ENCODE measurements around the gene PPIL3.

Gene PPIL3

DNA sequence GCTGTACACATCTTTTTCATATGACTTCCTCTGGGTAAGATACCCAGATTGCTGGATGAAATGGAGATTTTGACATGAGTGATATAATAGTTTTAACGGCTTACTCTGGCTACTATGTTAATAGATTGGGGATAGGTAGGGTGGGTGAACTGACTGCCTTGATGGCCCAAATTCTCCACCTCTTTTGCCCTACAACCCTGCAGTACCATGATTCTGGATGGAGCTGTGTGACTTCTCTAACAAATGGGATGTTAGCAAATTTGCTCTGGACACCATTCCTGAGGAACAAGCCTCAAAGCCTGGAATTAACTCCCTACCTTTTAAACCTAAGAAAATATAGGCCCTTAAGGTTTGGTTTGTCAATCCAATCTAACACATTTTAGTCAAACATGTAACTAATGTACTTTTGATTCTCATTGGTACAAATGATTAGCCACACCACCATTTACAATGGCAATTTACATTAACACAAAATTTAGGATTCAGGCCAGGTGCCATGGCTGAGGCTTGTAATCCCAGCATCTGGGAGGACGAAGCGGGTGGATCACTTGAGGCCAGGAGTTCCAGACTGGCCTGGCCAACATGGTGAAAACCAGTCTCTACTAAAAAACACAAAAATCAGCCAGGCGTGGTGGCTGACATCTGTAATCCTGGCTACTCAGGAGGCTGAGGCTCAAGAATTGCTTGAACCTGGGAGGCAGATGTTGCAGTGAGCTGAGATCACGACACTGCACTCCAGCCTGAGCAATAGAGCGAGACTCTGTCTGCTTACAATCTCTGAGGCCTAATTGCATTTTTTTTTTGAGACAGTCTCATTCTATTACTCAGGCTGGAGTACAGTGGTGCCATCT, 37.3 kb downstream of the PPIL3 start:
- Mint-ChIP-seq H3K4me3 (no peak overlapping the region), H3K4me1 (no peaks in the 10 kb centered on the region), H3K9me3 (no peaks in the 10 kb centered on the region), H3K27ac (no peak overlapping the region), H3K27me3 (ENCODE audit: low read depth) (no peaks in the 10 kb centered on the region), H3K36me3 (ENCODE audit: low read depth) (peaks cover 58% of the 10 kb centered on the region)
- TF ChIP-seq, protein P1, sequence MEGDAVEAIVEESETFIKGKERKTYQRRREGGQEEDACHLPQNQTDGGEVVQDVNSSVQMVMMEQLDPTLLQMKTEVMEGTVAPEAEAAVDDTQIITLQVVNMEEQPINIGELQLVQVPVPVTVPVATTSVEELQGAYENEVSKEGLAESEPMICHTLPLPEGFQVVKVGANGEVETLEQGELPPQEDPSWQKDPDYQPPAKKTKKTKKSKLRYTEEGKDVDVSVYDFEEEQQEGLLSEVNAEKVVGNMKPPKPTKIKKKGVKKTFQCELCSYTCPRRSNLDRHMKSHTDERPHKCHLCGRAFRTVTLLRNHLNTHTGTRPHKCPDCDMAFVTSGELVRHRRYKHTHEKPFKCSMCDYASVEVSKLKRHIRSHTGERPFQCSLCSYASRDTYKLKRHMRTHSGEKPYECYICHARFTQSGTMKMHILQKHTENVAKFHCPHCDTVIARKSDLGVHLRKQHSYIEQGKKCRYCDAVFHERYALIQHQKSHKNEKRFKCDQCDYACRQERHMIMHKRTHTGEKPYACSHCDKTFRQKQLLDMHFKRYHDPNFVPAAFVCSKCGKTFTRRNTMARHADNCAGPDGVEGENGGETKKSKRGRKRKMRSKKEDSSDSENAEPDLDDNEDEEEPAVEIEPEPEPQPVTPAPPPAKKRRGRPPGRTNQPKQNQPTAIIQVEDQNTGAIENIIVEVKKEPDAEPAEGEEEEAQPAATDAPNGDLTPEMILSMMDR (IDR thresholded peaks at IDR 0.05; ENCODE audit: unreplicated experiment in 3 of 3) = no peak

DNA sequence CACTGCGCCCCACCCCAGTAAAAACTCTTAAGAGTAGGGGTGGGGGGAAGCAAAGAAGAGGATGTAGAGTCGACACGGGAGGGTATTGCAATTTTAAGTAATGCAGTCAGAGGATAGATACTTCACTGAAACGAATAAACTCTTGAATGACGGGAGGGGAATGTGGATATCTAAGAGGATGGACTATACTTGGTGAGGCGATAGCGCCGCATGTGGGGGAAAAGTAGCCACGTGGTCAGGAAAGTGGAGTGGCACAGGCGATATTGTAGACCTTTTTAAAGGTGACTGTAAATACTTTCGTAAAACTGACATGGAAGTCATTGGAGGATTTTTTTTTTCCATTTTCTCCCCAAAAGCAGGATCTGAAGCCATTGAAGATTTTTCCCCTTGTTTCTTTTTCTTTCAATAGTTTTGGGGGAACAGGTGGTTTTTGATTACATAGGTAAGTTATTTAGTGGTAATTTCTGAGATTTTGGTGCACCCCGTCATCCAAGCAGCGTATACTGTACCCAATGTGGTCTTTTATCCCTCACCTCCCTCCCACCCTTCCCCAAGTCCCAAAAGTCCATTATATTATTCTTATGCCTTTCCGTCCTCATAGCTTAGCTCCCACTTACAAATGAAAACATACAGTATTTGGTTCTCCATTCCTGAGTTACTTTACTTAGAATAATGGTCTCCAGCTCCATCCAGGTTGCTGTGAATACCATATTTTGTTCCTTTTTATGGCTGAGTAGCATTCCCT, 38.2 kb downstream of the PPIL3 start:
- TF ChIP-seq, protein P1 (IDR thresholded peaks at IDR 0.05; ENCODE audit: unreplicated experiment in 3 of 3) = no peak
- no peaks in the 10 kb centered on the region for H3K9me3 Mint-ChIP-seq
- no peaks in the 10 kb centered on the region for H3K4me1 Mint-ChIP-seq
- peaks cover 53% of the 10 kb centered on the region for H3K36me3 Mint-ChIP-seq (ENCODE audit: low read depth)
- H3K4me3 Mint-ChIP-seq = no peak overlapping the region
- no peaks in the 10 kb centered on the region for H3K27me3 Mint-ChIP-seq (ENCODE audit: low read depth)
- H3K27ac Mint-ChIP-seq = no peak overlapping the region

DNA sequence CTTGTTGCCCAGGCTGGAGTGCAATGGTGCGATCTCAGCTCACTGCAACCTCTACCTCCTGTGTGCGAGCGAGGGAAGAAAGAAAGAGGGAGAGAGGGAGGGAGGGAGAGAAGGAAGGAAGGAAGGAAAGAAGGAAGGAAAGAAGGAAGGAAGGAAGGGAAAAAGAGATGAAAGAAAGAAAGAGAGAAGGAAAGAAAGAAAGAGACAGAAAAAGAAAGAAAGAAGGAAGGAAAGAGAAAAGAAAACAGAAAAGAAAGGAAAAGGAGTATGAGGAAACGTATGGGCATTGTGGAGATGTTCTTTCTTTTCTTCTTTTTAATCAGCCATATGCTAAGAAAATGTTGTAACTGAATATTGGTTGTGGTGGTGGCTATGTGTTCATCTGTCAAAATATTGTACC, 40.9 kb downstream of the PPIL3 start:
- TF ChIP-seq, protein P1 (IDR thresholded peaks at IDR 0.05; ENCODE audit: unreplicated experiment in 3 of 3) = no peak
- no peaks in the 10 kb centered on the region for H3K27me3 Mint-ChIP-seq (ENCODE audit: low read depth)

DNA sequence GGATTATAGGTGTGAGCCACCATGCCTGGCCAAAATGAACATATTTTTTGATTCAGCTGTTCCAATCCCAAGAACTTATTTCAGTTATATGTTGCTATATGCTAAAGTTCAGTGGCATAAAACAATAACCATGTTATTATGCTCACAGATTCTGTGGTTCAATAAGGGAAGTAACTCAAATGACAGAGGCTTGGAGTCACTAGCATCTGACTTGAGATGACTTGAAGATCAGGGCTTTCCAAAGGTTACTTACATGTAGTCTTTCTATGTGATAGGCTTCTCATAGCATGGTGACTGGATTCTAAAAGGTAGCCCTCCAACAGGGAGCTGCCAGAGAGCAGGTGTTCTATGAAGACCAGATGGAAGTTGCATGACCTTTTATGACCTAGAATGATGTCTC, 41.6 kb downstream of the PPIL3 start:
- no peaks in the 10 kb centered on the region for H3K4me1 Mint-ChIP-seq
- H3K4me3 Mint-ChIP-seq = no peak overlapping the region
- no peaks in the 10 kb centered on the region for H3K9me3 Mint-ChIP-seq
- H3K27me3 Mint-ChIP-seq (ENCODE audit: low read depth) = no peaks in the 10 kb centered on the region
- peaks cover 20% of the 10 kb centered on the region for H3K36me3 Mint-ChIP-seq (ENCODE audit: low read depth)
- TF ChIP-seq, protein P1 (IDR thresholded peaks at IDR 0.05; ENCODE audit: unreplicated experiment in 3 of 3) = no peak
- no peak overlapping the region for H3K27ac Mint-ChIP-seq

More for the DNA sequence above, 40.9 kb downstream of the PPIL3 start:
- Mint-ChIP-seq H3K27ac (no peak overlapping the region), H3K4me3 (no peak overlapping the region), H3K36me3 (ENCODE audit: low read depth) (peaks cover 27% of the 10 kb centered on the region), H3K9me3 (no peaks in the 10 kb centered on the region), H3K4me1 (no peaks in the 10 kb centered on the region)

DNA sequence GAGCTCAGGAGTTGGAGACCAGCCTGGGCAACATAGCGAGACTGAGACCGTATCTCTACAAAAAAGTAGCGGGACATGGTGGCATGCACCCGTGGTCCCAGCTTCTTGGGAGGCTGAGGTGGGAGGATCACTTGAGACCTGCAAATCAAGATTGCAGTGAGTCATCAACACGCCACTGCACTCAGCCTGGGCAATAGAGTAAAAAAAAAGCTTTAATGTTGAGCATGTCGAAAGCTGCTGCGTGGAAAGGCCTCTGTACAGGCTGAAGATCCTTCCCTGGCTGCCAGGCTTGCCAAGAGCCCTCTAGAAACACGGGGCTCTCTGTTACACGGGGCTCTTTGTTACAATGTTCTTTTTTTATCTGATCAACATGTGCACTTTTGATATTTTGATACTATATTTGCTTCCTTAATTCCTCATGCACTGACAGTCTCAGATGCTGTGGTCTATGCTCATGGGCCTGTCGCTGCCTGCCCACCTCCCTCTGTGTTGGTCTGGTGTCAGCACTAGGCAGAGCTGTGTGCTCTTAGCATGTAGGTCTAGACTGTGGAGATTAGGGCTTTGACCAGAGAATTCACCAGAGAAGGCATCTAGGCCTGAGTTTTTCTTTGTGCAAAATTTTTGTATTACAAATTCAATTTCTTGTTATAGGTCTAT, 43.1 kb downstream of the PPIL3 start:
- Mint-ChIP-seq H3K9me3 (no peaks in the 10 kb centered on the region), H3K4me1 (no peaks in the 10 kb centered on the region), H3K27me3 (ENCODE audit: low read depth) (no peaks in the 10 kb centered on the region), H3K27ac (no peak overlapping the region), H3K36me3 (ENCODE audit: low read depth) (peaks cover 7% of the 10 kb centered on the region), H3K4me3 (no peak overlapping the region)
- TF ChIP-seq, protein P1 (IDR thresholded peaks at IDR 0.05; ENCODE audit: unreplicated experiment in 3 of 3) = no peak

All from nephron (organoid).